RPMI8226 (cell line): ENCODE results near the gene TCF7.
A peak's percentile ranks its signal among the peaks of the same experiment; 100 is the strongest.

Source experiments
- DNase-seq: peaks from one replicate; pipeline ENCODE4 v3.0.0-alpha.2; 2015

Gene TCF7

GRCh38 chr5:134091626-134092121, 22.8 kb upstream of the TCF7 start:
- no peak for DNase-seq

- no peak for DNase-seq
Measured at GRCh38 chr5:134092875-134093274, 21.6 kb upstream of the TCF7 start.

- DNase-seq, result no peak
Measured at GRCh38 chr5:134093351-134093750, 21.1 kb upstream of the TCF7 start.

DNA sequence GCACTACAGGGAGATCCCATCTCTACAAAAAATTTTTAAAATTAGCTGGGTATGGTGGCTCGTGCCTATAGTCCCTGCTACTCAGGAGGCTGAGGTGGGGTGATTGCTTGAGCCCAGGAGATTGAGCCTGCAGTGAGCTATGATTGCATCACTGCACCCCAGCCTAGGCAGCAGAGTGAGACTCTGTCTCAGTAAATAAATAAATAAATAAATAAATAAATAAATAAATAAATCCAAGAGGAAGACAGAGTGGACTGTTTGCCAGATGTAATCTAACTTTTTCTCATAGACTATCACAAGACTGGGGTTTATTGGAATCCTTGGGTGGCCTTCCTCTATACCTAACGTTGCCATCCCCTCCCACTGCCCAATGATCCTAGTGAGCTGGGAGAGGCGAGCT, 19.2 kb upstream of the TCF7 start:
- no peak for DNase-seq

DNA sequence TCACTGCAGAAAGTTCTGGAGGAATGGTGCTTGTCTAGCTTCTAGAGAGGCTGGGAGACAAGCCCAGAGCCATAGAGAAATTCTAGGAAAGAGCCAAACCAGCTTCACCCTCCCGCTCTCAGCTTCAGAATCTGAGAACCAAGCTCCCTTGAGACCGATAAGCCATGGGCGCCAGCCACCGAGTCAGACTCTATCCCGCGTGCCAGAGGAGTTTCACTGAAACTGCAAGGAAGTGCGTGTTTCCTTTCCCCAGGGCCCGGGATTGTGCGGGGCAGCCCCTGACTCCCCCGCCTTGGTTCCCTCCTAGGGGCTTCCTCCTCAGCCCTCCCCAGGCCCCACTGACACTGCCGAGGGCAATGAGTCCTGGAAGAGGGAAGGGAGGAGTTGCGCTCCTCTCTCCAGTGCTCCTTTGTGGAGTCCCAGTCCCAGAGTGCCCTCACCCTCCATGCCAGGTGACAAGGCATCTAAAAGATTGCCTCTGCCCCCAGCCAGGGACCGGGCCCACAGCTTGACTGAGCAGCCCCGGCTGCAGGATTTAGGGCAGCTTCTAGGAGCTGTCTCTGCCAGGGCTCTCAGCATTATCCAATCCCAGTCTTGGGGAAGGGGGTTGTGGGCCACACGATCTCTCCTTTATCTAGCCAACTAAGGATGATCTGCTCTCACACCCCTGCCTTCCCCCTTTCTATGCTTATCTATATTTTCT, 18.4 kb upstream of the TCF7 start:
- DNase-seq, result no peak

DNA sequence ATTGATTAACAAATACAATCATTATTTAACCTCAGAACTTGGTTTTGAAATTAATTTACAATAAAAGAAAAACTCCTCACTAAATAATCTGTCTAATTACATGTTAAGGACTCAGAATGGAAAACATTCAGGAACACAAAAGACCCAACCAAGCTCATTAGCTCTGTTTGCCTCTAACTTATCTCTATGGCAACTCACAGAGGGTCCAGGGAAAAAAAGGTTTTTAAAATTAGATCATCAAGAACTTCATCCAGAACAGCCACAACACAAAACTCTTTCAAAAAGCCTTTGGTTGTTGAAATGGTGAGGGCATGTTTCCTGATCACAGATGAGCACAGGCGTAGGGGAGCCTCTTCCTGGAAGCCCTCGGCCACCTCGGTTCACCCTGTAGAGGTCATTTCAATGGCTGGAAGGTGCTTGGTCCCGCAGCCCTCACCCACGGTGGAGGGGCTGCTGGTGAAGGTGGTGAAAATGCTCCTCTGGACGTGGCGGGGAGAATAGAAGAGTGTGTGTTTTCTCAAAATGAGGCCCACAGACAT, 17.2 kb upstream of the TCF7 start:
- no peak for DNase-seq

GRCh38 chr5:134098690-134099089, 15.8 kb upstream of the TCF7 start:
- DNase-seq, result no peak

- DNase-seq, result no peak
Measured at GRCh38 chr5:134099288-134099872, 15.1 kb upstream of the TCF7 start.

DNA sequence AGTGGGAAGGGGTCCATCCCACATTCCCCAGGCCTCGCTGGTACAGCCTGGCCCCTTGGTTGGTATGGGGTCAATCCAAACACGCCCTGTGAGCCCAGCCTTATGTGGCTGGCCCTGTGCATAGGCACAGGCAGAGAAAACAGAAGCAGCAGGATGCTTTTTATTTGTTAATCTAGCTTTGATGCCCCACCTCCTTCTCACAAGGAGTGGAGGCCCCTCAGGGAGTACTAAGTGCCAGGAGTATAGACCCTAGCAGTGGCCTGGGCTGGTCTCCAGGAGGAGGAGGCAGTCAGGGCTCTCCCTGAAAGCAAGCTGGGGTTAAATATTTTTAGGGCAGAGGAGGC, 14.6 kb upstream of the TCF7 start:
- no peak for DNase-seq

GRCh38 chr5:134100283-134101091, 14.0 kb upstream of the TCF7 start:
- DNase-seq, result peak; percentile 75

- peak; percentile 58 for DNase-seq
Measured at GRCh38 chr5:134101686-134102439, 12.6 kb upstream of the TCF7 start.

DNA sequence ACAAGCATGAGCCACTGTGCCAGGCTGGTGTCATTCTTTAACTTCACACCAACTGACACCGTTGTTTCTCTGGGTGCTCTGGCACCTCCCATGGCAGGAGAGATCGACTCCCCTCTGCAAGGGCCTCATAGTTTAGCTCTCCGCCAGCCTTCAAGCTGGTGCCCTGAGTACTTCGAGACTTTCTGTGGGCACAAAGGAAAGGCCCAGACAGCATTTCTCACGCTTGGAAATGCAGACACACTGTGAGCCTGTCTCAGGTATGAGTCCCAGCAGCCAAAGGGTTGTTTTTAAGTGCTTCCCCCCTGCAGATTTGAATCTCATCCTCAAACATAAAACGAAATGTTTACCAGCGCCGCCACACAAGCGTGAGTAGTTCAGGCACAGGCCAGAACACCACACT, 11.1 kb upstream of the TCF7 start:
- no peak for DNase-seq

DNA sequence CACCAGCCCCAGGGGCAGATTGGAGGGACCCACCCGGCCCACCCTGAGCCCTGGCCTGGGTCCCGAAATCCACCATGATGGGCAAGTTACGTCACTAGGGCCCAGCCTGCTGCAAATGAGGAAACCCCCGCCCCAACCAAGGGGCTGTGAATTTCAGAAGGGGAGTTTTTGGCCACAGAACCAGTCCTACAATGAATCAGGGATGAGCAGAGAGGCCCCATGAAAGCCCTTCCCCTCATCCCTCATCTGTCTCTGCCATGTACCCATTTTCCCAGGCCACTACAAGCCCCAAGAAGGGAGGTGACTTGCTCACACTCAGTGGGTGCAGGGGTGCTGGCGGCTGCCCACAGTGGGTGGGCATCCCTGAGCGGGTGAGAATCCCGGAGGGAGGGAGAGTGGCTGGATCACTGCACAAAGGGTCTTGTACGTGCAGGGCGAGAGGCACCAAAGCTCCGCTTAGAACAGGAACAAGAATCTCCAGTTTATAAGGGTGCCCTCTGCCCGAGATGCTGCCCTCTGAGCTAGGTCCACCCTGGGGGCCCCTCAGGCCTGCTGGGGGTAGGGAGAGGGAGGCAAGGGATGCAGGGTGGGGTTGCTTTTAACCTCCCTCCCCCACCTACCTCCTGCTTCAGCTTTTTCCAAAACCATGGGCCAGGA, 10.4 kb upstream of the TCF7 start:
- no peak for DNase-seq

DNA sequence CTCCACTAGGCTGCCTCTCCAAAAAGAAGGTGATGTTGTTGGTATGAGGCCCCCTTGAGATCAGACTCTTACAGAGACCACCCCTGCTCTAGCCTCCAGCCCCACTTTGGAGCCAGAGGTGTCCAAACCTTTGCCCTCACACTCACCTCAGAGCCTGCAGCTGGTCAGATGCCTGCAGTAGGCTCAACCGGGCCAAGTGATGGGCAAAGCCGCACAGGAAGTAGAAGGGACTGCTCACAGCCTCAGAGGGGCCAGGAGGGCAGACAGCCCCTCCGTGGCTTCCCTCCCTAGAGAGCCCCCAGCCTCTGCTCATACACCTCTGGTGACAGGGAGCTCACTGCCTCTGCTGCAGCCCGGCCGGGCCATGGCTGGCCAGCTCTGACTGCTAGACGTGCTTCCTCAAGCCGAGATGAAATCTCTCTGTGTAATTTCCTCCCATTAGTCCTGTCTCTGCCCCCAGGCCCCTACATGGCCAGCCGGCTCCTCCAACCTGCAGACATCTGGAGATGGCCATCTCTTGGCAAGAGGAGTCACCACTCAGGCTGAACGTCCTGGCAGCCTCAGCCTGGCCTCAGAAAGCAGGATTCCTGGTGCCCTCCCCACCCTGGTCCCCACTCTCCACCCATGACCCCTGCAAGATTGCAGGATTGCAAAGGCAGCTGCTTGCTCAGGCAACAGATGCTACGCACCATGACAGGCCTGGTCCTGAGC, 7.3 kb upstream of the TCF7 start:
- DNase-seq, result no peak

- no peak for DNase-seq
Measured at GRCh38 chr5:134107779-134108178, 6.7 kb upstream of the TCF7 start.

DNA sequence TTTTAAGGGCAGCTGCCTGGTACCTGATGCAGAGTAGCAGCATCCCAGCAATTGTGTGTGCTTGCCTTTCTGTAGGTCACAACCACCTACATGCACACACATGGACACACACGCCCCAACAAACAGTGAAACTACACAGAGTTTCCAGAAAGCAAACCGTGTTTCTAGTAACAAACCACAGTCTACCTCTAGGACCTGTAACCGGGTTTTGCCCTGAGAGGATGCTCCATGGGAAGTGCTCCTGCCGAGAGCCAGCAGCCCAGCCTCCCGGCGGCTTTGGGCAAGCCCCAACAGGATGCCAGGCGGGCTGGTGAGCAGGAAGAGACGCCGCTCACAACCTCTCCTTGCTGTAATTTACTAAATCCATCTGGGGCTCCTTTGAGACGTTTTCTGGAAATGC, 4.1 kb upstream of the TCF7 start:
- DNase-seq, result no peak

DNA sequence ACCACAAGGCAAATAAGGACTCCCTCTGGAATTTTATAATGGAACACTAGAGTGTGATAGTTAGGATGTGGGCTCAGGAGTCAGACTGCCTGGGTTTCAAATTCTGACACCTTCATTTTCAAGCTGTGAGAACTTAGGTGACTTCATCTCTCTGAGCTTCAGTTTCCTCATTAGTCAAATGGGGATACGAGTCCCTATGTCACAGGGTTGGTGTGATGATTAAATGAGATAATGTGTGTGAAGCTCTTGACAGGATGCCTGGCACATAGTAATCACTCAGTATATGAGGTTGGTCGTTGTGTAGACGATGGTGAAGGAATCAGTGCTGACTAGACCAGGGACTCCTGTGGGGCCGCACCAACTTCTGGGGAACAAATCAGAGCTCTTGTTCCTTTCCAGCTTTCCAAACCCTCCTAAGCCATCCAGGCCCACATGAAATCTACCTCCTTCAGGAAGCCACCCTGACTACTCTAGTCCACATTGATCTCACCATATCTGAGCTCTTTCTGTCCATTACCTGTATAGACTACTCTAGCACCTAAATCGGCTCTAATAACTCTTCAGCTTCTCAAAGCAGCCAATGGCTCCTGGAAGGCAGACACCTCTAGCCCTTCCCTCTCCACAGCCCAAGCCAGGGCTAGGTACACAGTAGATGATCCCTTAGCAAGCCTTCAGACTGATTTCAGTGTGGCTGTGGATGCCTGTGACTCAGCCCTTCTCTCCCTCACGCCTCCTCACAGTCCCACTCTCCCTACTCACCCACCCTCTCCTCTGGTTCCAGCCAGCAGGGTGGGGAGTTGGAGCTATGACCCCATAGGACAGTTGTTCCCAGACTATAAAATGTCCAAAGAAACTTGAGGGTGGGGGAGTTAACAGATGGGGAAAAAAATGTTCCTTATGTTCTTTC, 2.5 kb upstream of the TCF7 start:
- DNase-seq, result no peak

DNA sequence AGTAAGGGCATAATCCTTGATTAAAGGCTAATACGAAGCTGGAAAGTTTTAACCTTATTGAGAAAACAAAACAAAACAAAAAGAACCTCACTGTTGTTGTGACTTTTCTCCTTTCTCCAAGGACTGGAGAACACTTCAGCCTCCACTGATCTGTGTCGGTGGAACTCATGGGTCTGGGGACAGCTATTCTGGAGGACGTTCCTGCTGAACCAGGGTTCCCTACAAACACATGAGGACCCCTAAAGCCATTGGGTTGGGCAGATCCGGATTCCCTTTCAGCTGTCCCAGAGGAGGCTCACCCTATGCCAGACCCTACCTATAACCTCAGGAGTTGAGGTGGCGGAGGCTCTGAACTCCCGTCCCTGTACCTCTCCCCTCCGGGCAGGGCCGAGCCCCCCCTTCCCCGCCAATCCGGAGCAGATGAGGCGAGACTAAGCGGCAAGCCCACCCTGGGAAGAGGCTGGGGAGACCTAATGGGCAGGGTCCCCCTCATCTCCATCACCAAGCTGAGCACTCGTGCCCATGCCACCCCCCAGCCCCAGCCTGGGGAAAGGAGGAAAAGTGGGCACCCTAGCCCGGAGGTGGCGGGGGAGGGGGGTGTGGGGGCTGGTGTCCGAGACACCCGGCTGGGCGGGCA, 1.6 kb upstream of the TCF7 start:
- no peak for DNase-seq

DNA sequence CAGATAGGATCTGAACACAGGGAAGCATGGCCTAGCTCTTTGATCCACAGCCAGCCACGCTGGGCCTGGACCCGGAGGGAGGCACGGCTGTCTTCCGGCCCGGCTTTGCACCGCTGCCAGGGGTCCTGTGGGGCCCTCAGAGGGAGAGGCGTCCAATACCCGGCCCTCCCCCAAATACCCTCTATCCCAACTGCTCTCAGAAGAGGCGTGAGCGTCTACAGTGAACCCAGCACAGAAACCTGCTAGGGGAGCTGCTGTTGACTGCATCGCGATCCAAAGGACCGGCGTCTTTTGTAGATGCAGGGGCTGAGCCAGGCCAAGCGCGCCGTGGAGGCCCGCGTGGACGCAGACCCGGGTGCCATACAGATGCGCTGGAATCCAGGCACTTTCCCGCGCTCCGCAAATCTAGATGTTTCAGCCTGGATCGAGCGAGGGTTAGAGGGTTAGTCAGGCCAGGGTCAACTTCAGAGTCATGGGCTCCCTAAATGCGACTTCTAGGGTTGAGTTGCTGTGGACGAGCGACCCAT, 1.1 kb upstream of the TCF7 start:
- no peak for DNase-seq
